ENCODE measurements around the gene NMNAT3.

DNA sequence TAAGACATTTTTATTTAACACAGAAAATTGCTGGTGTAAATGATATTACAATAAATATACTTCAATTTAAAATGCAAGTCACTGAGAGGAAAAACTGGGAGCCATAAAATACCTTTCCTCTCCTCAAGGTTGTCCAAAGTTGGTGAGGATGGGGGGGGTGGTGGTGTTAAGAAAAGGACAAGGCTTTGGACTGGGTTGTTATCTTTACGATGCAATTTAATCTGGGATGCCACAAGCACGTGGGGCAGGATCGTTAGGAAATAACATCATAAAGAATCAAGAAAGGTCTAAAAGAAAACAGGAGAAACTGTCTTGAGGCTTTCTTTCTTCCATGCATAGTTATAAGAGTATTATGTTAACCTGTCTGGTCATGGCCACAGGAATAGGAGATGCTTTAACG lies 66.9 kb downstream of the NMNAT3 start:
- no peak for TF ChIP-seq EZH2 (IDR thresholded peaks at IDR 0.05; ENCODE audit: low read length, unreplicated experiment)
- TF ChIP-seq, protein P1, sequence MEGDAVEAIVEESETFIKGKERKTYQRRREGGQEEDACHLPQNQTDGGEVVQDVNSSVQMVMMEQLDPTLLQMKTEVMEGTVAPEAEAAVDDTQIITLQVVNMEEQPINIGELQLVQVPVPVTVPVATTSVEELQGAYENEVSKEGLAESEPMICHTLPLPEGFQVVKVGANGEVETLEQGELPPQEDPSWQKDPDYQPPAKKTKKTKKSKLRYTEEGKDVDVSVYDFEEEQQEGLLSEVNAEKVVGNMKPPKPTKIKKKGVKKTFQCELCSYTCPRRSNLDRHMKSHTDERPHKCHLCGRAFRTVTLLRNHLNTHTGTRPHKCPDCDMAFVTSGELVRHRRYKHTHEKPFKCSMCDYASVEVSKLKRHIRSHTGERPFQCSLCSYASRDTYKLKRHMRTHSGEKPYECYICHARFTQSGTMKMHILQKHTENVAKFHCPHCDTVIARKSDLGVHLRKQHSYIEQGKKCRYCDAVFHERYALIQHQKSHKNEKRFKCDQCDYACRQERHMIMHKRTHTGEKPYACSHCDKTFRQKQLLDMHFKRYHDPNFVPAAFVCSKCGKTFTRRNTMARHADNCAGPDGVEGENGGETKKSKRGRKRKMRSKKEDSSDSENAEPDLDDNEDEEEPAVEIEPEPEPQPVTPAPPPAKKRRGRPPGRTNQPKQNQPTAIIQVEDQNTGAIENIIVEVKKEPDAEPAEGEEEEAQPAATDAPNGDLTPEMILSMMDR (conservative IDR thresholded peaks at IDR 0.05; ENCODE audit: low read depth, low read length): no peak
